GM10266 (cell line): ENCODE results near the gene TLK1.
A peak's percentile ranks its signal among the peaks of the same experiment; 100 is the strongest.
"Not testable (repeated sequence)": the region's sequence is repeated elsewhere in the genome, so short reads cannot be mapped to it uniquely, and the experiment has no call there.

Experiments
- DNase-seq: peaks from one replicate; pipeline ENCODE4 v3.0.0; 2012; ENCODE audit errors: extremely low spot score
- CTCF ChIP-seq: IDR thresholded peaks from 2 replicates; pipeline ENCODE4 v1.5.1; 2012; ENCODE audit warnings: mild to moderate bottlenecking, low read depth; ENCODE audit not compliant: control insufficient read depth, insufficient read depth; ENCODE audit errors: missing control alignments

TLK1 gene

GRCh38 chr2:171098607-171099006, 62.1 kb downstream of the TLK1 start:
- TF ChIP-seq CTCF, result no peak
- no peak for DNase-seq

- DNase-seq, result no peak
- TF ChIP-seq CTCF, result no peak
Measured at GRCh38 chr2:171095014-171095582, 65.6 kb downstream of the TLK1 start.

- not testable (repeated sequence) for DNase-seq
Measured at GRCh38 chr2:171091517-171091916, 69.2 kb downstream of the TLK1 start.

- no peak for TF ChIP-seq CTCF
- DNase-seq, result no peak
Measured at GRCh38 chr2:171089489-171089888, 71.2 kb downstream of the TLK1 start.

GRCh38 chr2:171088057-171088834, 72.4 kb downstream of the TLK1 start:
- no peak for TF ChIP-seq CTCF
- DNase-seq, result no peak

GRCh38 chr2:171087547-171087946, 73.1 kb downstream of the TLK1 start:
- TF ChIP-seq CTCF, result no peak
- DNase-seq, result no peak

GRCh38 chr2:171086352-171087290, 74.1 kb downstream of the TLK1 start:
- DNase-seq, result peak; percentile 20
- TF ChIP-seq CTCF, result peak; percentile 50
